Measurements from ENCODE around the gene CEP170B. TPM values are rescaled to one million over a fixed set of nuclear protein-coding genes. Genes with fewer than 3 reads are reported as not detected.
"Not testable (repeated sequence)": the region's sequence is repeated elsewhere in the genome, so short reads cannot be mapped to it uniquely, and the experiment has no call there.

CEP170B gene
- total RNA-seq, 1 experiment from 2014 or later = 9.8 TPM

DNA sequence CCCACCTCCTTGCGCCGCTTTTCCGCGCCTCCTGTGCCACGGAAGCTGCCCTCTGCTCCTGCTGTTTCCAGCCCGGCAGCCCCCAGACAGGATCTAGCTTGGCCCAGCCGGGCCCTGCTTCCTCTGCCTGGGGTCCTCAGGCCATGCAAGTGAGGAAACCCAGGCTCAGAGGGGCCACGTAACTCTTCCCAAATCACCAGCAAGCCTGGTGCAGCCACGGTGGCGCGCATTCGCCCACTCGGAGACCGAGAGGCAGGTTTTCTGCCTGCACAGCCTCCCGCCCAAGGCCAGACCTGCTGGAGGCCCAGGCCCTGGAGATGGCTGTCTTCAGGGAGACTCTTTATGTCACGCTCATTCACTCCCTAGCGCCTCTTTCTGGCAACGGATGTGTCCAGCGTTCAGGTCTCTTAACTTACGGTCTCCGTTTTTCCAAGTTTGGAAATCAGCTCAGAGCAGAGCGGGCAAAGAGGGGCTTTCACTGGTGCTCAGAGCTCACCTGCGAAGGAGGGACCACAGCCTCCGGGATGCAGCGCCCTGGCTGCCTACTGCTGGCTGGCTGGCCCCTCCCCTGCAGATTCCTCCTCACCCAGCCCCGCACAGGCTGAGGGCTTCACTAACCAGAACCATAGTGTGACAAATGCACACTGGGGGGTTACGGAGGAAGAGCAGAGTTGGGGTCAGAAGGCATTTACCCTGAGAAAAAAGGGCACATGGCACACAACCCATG lies 20.6 kb upstream of the CEP170B start:
- no peak for DNase-seq (ENCODE audit: low spot score)

DNA sequence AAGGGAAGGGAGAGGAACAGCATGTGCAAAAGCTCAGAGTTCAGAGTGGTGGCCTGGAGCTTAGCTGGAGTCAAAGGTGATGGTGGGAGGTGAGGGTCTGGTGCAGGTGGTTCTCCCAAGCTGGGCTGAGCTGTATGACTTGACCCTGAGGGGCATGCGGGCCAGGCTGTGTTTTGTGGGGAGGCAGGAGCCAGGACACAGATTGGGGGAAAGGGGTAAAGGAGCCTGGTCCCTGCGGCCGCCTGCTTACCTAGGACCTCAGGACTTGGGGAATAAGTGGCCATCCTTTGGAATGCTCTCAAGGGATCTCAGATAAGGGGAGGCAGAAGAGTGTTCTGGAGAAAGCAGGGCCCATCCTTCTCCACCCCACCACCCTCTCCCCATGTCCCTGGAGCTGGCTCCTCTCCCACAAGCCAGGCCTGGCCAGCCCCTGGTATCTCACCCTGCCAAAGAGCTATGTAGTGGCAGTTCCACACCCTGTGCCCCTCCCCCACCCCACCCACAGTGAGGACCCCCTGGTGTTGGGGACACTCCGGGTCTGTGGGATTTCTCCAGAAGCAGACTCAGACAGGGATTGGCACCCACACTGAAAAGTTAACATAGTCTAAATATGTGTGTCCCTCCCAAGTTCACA lies 19.9 kb upstream of the CEP170B start:
- no peak for DNase-seq (ENCODE audit: low spot score)

DNA sequence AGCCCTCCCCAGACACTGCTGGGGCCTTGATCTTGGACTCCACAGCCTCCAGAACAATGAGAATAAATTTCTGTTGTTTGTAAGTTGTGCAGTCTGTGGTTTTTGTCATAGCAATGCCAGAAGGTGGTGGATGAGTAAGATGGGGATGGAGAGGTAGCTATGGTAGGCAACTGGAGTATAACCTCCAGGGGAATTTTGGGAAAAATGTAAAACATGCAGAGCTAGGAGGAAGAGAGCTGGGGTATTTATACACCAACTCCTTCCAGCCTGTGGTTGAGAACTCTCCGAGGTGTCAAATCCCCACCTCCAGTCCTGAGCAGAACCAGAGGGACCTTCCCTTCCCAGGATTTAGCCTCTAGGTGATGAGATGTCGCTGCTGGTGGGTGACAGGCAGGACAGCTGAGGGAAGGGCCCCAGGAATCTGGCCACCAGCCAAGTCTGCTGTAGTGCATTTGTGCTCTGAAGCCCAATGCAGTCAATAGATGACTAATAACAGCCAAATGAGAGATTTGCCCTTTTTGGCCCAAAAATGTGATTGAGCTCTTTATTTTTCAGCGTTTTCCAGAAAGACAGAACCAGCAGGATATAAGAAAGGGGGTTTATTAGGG lies 19.1 kb upstream of the CEP170B start:
- DNase-seq (ENCODE audit: low spot score) = no peak

- no peak for DNase-seq (ENCODE audit: low spot score)
Observed at GRCh38 chr14:104852280-104852663, 12.8 kb upstream of the CEP170B start.

GRCh38 chr14:104855532-104856090 lies 9.5 kb upstream of the CEP170B start:
- DNase-seq (ENCODE audit: low spot score) = no peak

GRCh38 chr14:104856157-104856868 lies 8.8 kb upstream of the CEP170B start:
- no peak for DNase-seq (ENCODE audit: low spot score)

DNA sequence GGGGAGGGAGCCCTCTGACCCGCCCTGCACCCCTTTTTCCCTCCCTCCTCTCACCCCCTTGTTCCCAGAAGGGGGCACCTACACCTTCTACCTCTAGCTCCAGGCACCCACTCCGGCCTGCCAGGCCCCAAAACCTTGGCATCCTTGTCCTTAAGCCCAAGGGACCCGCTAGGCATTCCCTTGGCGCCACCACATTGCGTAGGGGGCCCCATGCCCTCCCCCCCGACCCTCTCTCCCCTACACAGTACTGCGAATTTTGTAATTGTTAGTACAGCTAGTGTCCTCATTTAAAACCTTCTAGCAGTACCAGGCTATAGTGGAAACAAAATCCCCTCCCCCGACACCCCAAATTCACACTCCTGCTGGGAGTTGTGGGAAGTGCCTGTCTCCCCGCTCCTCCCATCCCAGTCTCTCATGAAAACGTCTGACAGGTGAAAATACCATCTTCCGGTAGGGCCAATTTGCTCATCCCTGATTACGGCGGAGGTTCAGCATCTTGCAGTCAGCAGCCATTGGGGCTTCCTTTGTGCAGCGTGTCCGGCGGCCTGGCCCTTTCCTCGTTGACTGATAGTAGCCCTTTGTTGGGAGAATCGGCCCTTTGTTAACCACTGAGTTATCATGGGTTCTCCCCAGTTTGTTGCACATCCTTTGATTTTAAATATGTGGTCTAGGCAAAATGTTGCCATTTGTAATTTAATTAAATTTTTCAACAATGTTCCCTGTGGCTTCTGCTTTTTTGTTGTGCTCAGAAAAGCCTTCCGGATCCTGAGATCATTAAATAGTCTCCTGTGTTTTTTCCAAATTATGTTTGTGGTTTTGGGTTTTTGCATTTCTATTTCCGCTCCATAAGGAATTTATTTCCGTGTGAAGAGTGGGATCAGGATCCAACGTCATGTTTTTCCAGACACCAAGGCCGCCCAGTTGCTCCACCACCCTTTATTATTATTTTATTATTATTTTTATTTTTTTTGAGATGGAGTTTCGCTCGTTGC lies 7.9 kb upstream of the CEP170B start:
- no peak for DNase-seq (ENCODE audit: low spot score)

- DNase-seq (ENCODE audit: low spot score) = not testable (repeated sequence)
Observed at GRCh38 chr14:104857931-104858330, 7.1 kb upstream of the CEP170B start.

GRCh38 chr14:104858811-104859426 lies 6.1 kb upstream of the CEP170B start:
- DNase-seq (ENCODE audit: low spot score) = no peak

- no peak for DNase-seq (ENCODE audit: low spot score)
Observed at GRCh38 chr14:104859900-104860299, 5.2 kb upstream of the CEP170B start.

DNA sequence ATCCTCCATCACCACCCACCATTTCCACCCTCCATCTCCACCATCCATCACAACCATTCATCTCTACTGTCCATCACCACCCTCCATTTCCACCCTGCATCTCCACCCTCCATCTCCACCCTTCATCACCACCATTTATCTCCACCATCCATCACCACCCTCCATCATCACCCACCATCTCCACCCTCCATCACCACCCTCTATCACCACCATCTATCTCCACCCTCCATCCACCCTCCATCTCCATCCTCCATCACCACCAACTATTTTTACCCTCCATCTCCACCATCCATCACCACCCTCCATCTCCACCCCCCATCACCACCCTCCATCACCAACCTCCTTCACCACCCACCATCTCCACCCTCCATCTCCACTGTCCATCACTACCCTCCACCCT lies 4.7 kb upstream of the CEP170B start:
- no peak for DNase-seq (ENCODE audit: low spot score)

- DNase-seq (ENCODE audit: low spot score) = no peak
Observed at GRCh38 chr14:104863131-104863862, 1.8 kb upstream of the CEP170B start.

DNA sequence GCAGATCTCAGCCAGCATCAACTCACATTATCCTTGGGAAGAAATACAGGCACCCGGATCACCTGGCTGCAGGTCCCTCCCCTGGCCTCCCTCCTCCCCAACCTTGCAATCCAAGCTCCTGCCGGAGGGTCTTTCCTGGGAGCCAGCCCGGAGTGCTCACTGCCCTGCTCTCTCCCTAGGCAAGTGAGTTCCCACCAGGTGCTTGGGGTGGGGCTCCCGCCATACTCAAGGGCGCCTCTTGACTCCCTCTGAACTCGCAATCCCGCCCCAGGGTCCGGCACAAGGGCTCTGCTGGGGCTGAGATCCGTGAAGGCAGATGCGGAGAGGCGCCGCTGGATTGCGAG lies 1.2 kb upstream of the CEP170B start:
- no peak for DNase-seq (ENCODE audit: low spot score)

- no peak for DNase-seq (ENCODE audit: low spot score)
Observed at GRCh38 chr14:104864267-104865080, 594 bp upstream of the CEP170B start.

DNA sequence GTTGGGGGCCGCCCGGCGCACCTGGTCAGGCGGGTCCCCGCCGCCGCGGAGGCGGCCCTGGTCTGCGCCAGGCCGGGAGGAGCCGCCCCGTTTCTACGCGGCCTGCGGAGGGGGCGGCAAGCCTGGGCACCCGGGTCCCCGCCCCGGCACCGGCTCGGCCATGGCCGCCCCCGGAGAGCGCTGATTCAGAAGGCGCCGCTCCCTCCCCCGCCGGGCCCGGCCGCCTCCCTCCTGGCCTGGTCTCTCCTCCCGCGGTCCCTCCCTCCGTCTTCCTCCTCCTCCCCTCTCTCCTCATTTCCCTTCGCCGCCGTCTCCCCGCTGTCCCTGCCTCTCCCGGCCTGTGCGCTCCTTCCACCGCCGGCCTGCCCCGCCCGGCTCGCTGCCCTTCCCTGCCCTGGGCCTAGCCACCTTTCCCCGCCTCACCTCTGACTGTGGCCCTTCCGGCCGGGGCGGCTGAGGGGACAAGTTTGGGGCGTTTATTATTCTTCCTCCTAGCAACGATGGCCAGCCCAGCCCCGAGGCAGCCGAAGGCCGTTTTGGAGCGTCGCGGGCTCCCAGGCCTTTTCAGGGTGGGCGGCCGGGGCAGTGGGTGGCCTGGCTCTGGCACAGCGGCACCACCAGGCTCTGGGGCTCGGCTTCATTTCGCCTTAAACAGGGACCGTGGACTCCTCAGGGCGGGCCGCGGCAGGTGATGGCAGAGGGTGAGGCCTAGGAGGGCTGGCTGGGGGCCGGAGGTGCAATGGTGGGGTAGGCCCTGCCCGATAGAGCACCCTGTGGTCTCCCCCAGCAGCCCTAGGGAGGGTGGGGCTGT lies 768 bp downstream of the CEP170B start:
- peak; percentile 36 for DNase-seq (ENCODE audit: low spot score)

DNA sequence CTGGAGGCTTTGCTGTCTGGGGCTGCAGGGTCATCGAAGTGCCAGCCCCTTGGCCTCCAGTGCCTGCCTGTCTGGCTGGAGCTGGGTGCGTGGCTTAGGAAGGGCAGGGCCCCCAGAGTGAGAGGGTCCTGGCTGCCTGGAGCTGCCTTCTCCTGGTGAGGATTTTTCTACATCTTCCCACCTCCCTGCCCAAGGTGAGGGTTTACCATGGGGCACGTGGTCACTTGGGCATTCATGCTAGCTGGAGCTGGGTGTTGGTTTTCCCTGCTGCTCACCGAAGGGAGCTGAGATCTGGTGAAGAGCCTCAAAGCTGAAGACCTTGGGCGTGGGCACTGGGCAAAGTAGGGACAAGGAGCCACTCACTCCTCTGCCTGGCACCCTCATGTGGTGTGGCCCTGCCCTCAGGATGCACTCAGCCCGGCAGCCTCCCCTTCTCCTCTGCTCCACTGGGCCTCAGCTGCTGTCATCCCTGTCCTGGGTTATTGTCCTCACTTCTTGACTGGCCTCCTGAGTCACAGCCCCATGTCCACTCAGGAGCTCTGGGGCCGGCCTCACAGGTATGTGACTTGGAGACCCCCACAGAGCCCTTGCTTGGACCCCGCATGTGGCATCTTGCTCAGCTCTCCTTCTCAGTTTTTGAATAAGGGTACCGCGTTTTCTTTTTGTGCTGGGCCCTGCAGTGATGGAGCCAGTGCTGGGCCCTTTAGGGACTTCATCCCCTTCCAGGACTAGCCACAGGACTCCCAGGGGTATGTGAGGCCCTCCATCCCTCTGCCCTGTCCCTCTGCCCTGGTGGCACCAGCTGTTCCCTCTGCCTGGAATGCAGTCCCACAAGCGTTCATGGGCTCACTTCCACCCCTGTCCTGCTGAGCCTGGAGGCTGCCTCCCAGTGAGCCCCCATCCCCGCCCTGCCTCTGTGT lies 1.6 kb downstream of the CEP170B start:
- no peak for DNase-seq (ENCODE audit: low spot score)
